Ishikawa (cell line): ENCODE data around the gene DDRGK1.

Source experiments
- CEBPB ChIP-seq: IDR thresholded peaks from 2 replicates; pipeline ENCODE4 v1.6.1; 2012
- CREB1 ChIP-seq: IDR thresholded peaks from 2 replicates; pipeline ENCODE4 v1.6.1; 2012; ENCODE audit warnings: low read depth
- EGR1 ChIP-seq: IDR thresholded peaks from 2 replicates; pipeline ENCODE4 v1.6.1; 2012
- EP300 ChIP-seq: IDR thresholded peaks from 2 replicates; pipeline ENCODE4 v1.6.1; 2012; ENCODE audit warnings: borderline replicate concordance
- FOXM1 ChIP-seq: IDR thresholded peaks from 2 replicates; pipeline ENCODE4 v1.6.1; 2012; ENCODE audit warnings: low read depth, borderline replicate concordance
- NFIC ChIP-seq: IDR thresholded peaks from 2 replicates; pipeline ENCODE4 v1.6.1; 2012
- RAD21 ChIP-seq: IDR thresholded peaks from 2 replicates; pipeline ENCODE4 v1.6.1; 2012; ENCODE audit warnings: low read depth
- TAF1 ChIP-seq: IDR thresholded peaks from 2 replicates; pipeline ENCODE4 v1.6.1; 2012; ENCODE audit warnings: low read depth, mild to moderate bottlenecking
- TCF12 ChIP-seq: IDR thresholded peaks from 2 replicates; pipeline ENCODE4 v1.6.1; 2012; ENCODE audit warnings: low read depth
- TEAD4 ChIP-seq: IDR thresholded peaks from 2 replicates; pipeline ENCODE4 v1.6.1; 2012
- YY1 ChIP-seq: IDR thresholded peaks from 2 replicates; pipeline ENCODE4 v1.6.1; 2012; ENCODE audit warnings: low read depth
- ZBTB7A ChIP-seq: IDR thresholded peaks from 2 replicates; pipeline ENCODE4 v1.6.1; 2012; ENCODE audit warnings: low read depth
- TF ChIP-seq, protein P1 (sequence below): IDR thresholded peaks from 2 replicates; pipeline ENCODE4 v1.6.1; 2012
- TF ChIP-seq, protein P2 (sequence below): IDR thresholded peaks from 2 replicates; pipeline ENCODE4 v1.6.1; 2012; ENCODE audit warnings: low read depth, mild to moderate bottlenecking
- TF ChIP-seq, protein P3 (sequence below): IDR thresholded peaks from 2 replicates; pipeline ENCODE4 v1.6.1; 2012

The DDRGK1 gene

DNA sequence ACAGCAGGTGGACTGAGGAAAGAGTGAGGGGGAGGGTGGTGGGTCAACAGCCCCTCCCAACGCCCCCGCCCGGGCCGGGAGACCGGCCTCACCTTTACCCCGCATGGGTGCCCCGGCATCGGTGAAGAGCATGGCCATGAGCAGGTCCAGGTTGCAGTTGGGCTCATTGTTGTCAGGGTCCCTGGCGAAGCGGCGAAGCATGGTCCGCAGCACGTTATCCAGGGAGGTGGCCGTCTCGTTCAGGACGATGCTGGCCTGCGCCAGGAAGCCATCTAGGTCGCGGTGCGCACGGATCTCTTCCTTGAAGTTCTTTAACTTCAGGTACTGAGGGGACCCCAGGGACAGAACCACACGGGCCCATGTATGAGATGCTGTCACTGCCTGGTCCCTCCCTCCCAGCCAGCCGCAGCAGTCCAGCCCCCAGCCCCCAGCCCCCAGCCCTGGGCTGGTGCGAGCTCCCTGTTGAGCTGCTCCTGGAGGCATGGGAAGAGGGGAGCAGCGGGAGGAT, 29.6 kb upstream of the DDRGK1 start:
- TF ChIP-seq CEBPB (no peak), ZBTB7A (no peak), TEAD4 (no peak), FOXM1 (no peak), NFIC (no peak), EP300 (no peak), TCF12 (no peak), CREB1 (no peak), TAF1 (no peak)
- TF ChIP-seq, protein P1, sequence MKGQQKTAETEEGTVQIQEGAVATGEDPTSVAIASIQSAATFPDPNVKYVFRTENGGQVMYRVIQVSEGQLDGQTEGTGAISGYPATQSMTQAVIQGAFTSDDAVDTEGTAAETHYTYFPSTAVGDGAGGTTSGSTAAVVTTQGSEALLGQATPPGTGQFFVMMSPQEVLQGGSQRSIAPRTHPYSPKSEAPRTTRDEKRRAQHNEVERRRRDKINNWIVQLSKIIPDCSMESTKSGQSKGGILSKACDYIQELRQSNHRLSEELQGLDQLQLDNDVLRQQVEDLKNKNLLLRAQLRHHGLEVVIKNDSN, result no peak

- TF ChIP-seq, protein P1, result no peak
- TF ChIP-seq TCF12 (no peak), EP300 (no peak), NFIC (no peak), CREB1 (no peak)
- TF ChIP-seq, protein P2, sequence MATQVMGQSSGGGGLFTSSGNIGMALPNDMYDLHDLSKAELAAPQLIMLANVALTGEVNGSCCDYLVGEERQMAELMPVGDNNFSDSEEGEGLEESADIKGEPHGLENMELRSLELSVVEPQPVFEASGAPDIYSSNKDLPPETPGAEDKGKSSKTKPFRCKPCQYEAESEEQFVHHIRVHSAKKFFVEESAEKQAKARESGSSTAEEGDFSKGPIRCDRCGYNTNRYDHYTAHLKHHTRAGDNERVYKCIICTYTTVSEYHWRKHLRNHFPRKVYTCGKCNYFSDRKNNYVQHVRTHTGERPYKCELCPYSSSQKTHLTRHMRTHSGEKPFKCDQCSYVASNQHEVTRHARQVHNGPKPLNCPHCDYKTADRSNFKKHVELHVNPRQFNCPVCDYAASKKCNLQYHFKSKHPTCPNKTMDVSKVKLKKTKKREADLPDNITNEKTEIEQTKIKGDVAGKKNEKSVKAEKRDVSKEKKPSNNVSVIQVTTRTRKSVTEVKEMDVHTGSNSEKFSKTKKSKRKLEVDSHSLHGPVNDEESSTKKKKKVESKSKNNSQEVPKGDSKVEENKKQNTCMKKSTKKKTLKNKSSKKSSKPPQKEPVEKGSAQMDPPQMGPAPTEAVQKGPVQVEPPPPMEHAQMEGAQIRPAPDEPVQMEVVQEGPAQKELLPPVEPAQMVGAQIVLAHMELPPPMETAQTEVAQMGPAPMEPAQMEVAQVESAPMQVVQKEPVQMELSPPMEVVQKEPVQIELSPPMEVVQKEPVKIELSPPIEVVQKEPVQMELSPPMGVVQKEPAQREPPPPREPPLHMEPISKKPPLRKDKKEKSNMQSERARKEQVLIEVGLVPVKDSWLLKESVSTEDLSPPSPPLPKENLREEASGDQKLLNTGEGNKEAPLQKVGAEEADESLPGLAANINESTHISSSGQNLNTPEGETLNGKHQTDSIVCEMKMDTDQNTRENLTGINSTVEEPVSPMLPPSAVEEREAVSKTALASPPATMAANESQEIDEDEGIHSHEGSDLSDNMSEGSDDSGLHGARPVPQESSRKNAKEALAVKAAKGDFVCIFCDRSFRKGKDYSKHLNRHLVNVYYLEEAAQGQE, result no peak
Observed at GRCh38 chr20:3233131-3233990, 28.9 kb upstream of the DDRGK1 start.

- TF ChIP-seq EGR1 (no peak), NFIC (no peak), TEAD4 (no peak), CREB1 (no peak), EP300 (no peak), FOXM1 (no peak), ZBTB7A (no peak), YY1 (no peak), TAF1 (no peak), RAD21 (no peak), TCF12 (no peak), CEBPB (no peak)
- TF ChIP-seq, protein P2, result no peak
- TF ChIP-seq, protein P3, sequence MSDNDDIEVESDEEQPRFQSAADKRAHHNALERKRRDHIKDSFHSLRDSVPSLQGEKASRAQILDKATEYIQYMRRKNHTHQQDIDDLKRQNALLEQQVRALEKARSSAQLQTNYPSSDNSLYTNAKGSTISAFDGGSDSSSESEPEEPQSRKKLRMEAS, result no peak
- TF ChIP-seq, protein P1, result no peak
Observed at GRCh38 chr20:3231889-3232588, 27.6 kb upstream of the DDRGK1 start.

GRCh38 chr20:3231116-3231515, 26.6 kb upstream of the DDRGK1 start:
- TF ChIP-seq TCF12 (no peak), CREB1 (no peak), EGR1 (no peak), FOXM1 (no peak), TAF1 (no peak), ZBTB7A (no peak), YY1 (no peak), NFIC (no peak), RAD21 (no peak), EP300 (no peak), CEBPB (no peak)
- TF ChIP-seq, protein P1, result no peak
- TF ChIP-seq, protein P2, result no peak
- TF ChIP-seq, protein P3, result no peak
